ENCODE results near the gene THPO. TPM values are rescaled to one million over a fixed set of nuclear protein-coding genes. Genes with fewer than 3 reads are reported as not detected.

Gene THPO
- total RNA-seq, 4 donors from 2014 or later = 0.40 to 1.3 (median 0.64) TPM

- Histone ChIP-seq H3K27me3 (peaks cover 0 to 24% (median 0%) of the 10 kb centered on the region in 4 donors), H3K9me3 (no peaks in the 10 kb centered on the region), H3K4me1 (no peaks in the 10 kb centered on the region), H3K36me3 (peaks cover 0 to 30% (median 10%) of the 10 kb centered on the region in 4 donors), H3K27ac (replicated peaks in 1 of 4) (no peak overlapping the region), H3K4me3 (no peak overlapping the region)
- intact Hi-C loops (cut with DNase I) = no loop called here
- WGBS = 91% methylated on average over 7 of the region's 12 CpGs
- DNase-seq (ENCODE audit: extremely low spot score) = no peak
- no peak for TF ChIP-seq POLR2AphosphoS5 (IDR thresholded peaks at IDR 0.05)
- no peak for TF ChIP-seq CTCF (IDR thresholded peaks at IDR 0.05)
- TF ChIP-seq EP300 (IDR thresholded peaks at IDR 0.05) = no peak
- TF ChIP-seq POLR2A (IDR thresholded peaks at IDR 0.05; ENCODE audit: low read depth) = no peak
These were observed 9.2 kb upstream of the THPO start for GRCh38 chr3:184387174-184387714.

- Histone ChIP-seq H3K9me3 (no peaks in the 10 kb centered on the region), H3K27ac (replicated peaks in 1 of 4) (no peak overlapping the region), H3K4me3 (no peak overlapping the region), H3K27me3 (peaks cover 0 to 34% (median 3%) of the 10 kb centered on the region in 4 donors), H3K4me1 (peaks cover 3 to 9% (median 7%) of the 10 kb centered on the region in 4 donors), H3K36me3 (peaks cover 0 to 30% (median 10%) of the 10 kb centered on the region in 4 donors)
- no peak for DNase-seq (ENCODE audit: extremely low spot score)
- 68% methylated on average over 24 of the region's 37 CpGs for WGBS
- TF ChIP-seq POLR2AphosphoS5 (IDR thresholded peaks at IDR 0.05) = no peak
- no peak for TF ChIP-seq EP300 (IDR thresholded peaks at IDR 0.05)
- TF ChIP-seq POLR2A (IDR thresholded peaks at IDR 0.05; ENCODE audit: low read depth) = no peak
- TF ChIP-seq CTCF (IDR thresholded peaks at IDR 0.05) = no peak
- intact Hi-C loops (cut with DNase I) = no loop called here
These were observed 8.2 kb upstream of the THPO start for GRCh38 chr3:184386047-184386806.

GRCh38 chr3:184384856-184385422 is 6.9 kb upstream of the THPO start:
- H3K36me3 ChIP-seq = peaks cover 0 to 30% (median 10%) of the 10 kb centered on the region in 4 donors
- intact Hi-C loops (cut with DNase I) = no loop called here
- peaks cover 11 to 19% (median 17%) of the 10 kb centered on the region in 4 donors for H3K4me1 ChIP-seq
- DNase-seq (ENCODE audit: extremely low spot score) = no peak
- H3K9me3 ChIP-seq = no peaks in the 10 kb centered on the region
- TF ChIP-seq EP300 (IDR thresholded peaks at IDR 0.05) = no peak
- peaks cover 0 to 46% (median 6%) of the 10 kb centered on the region in 4 donors for H3K27me3 ChIP-seq
- no peak overlapping the region for H3K4me3 ChIP-seq
- no peak overlapping the region for H3K27ac ChIP-seq (replicated peaks in 1 of 4)
- WGBS = 90% methylated on average over 5 of the region's 8 CpGs

- WGBS = 90% methylated on average over 5 of the region's 9 CpGs
- no peak for TF ChIP-seq EP300 (IDR thresholded peaks at IDR 0.05)
- TF ChIP-seq POLR2AphosphoS5 (IDR thresholded peaks at IDR 0.05) = no peak
- no peak for TF ChIP-seq CTCF (IDR thresholded peaks at IDR 0.05)
- TF ChIP-seq POLR2A (IDR thresholded peaks at IDR 0.05; ENCODE audit: low read depth) = no peak
- intact Hi-C loops (cut with DNase I) = no loop called here
- Histone ChIP-seq H3K27ac (replicated peaks in 1 of 4) (no peak overlapping the region), H3K4me3 (no peak overlapping the region), H3K36me3 (peaks cover 0 to 30% (median 10%) of the 10 kb centered on the region in 4 donors), H3K4me1 (peaks cover 11 to 24% (median 21%) of the 10 kb centered on the region in 4 donors), H3K27me3 (peaks cover 0 to 51% (median 6%) of the 10 kb centered on the region in 4 donors), H3K9me3 (no peaks in the 10 kb centered on the region)
- DNase-seq (ENCODE audit: extremely low spot score) = no peak
These were observed 6.3 kb upstream of the THPO start for GRCh38 chr3:184384342-184384741.

All from esophagus muscularis mucosa (tissue), 4 donors.